NB4 (cell line): Measurements from ENCODE around the gene ULK3.

ENCODE experiments used
- MYC ChIP-seq: IDR thresholded peaks from 2 replicates; pipeline ENCODE4 v1.6.1; 2011; ENCODE audit warnings: low read depth, low read length
- POLR2A ChIP-seq: IDR thresholded peaks from 2 replicates; pipeline ENCODE4 v1.6.1; 2011; ENCODE audit warnings: mild to moderate bottlenecking; ENCODE audit not compliant: insufficient read length; ENCODE audit errors: extremely low read depth
- TF ChIP-seq, protein P1 (sequence below): IDR thresholded peaks from one replicate; pipeline ENCODE4 v1.5.1; 2012; ENCODE audit warnings: low read depth, low read length
- TF ChIP-seq, protein P2 (sequence below): IDR thresholded peaks from 2 replicates; pipeline ENCODE4 v1.6.1; 2011; ENCODE audit warnings: low read depth, low read length

DNA sequence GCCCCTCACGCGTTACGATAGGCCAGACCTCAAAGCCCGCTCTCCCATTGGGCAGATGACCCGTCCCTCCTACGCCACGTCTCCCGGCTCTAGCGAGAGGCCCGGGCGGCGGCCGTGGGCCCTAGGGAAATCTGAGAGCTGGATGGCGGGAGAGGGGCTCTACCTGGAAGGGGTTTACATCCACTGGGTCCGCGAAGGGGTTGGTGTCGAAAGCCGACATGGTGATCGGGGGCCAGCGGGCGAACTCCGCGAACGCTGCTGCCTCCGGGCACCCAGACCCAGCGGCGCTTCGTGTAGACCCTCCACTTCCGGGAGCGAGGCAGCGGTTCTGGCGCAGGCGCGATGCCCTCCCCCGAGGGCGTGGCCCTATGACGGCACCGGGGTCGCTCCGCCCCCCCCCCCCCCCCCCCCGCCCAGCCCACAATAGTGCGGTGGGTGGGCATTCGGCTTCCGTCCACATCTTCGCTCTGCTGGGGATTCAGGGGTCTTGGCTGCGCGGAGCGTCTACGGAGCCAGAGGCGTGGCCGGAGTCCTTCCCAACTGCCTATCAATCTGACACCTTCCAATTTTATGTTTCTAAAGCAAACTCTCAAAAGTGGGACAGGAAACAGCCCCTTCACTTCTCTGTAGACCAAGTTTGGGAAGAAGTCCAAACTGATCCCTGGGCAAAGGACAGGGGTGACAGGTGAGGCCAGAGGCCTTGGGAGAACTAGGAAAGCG, 30.2 kb upstream of the ULK3 start, which contains the start of gene SCAMP2:
- TF ChIP-seq, protein P1, sequence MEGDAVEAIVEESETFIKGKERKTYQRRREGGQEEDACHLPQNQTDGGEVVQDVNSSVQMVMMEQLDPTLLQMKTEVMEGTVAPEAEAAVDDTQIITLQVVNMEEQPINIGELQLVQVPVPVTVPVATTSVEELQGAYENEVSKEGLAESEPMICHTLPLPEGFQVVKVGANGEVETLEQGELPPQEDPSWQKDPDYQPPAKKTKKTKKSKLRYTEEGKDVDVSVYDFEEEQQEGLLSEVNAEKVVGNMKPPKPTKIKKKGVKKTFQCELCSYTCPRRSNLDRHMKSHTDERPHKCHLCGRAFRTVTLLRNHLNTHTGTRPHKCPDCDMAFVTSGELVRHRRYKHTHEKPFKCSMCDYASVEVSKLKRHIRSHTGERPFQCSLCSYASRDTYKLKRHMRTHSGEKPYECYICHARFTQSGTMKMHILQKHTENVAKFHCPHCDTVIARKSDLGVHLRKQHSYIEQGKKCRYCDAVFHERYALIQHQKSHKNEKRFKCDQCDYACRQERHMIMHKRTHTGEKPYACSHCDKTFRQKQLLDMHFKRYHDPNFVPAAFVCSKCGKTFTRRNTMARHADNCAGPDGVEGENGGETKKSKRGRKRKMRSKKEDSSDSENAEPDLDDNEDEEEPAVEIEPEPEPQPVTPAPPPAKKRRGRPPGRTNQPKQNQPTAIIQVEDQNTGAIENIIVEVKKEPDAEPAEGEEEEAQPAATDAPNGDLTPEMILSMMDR: no peak
- peak; percentile 62; the same call in 1 of the 2 replicates for TF ChIP-seq MYC
- TF ChIP-seq POLR2A: peak; percentile 94
- TF ChIP-seq, protein P2, sequence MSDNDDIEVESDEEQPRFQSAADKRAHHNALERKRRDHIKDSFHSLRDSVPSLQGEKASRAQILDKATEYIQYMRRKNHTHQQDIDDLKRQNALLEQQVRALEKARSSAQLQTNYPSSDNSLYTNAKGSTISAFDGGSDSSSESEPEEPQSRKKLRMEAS: no peak
